Dedifferentiated amniotic fluid mesenchymal stem cell (primary cell): ENCODE results near the gene FGA.
A peak's percentile ranks its signal among the peaks of the same experiment; 100 is the strongest.

Source experiments
- DNase-seq: peaks from one replicate; pipeline ENCODE4 v3.0.0-alpha.2; 2016; ENCODE audit errors: extremely low spot score

Gene FGA

GRCh38 chr4:154590329-154591006 is at the start of gene FGA:
Gene FGA (minus strand): TSS chr4:154590742. CDS start chr4:154590687, 55 bp downstream.
- no peak for DNase-seq

- no peak for DNase-seq
Measured at GRCh38 chr4:154634058-154634457, 43.5 kb upstream of the FGA start.

- DNase-seq: no peak
Measured at GRCh38 chr4:154631828-154632227, 41.3 kb upstream of the FGA start.

GRCh38 chr4:154630324-154630723 is 39.8 kb upstream of the FGA start:
- no peak for DNase-seq

- DNase-seq: no peak
Measured at GRCh38 chr4:154626793-154627484, 36.4 kb upstream of the FGA start.

- no peak for DNase-seq
Measured at GRCh38 chr4:154625971-154626370, 35.4 kb upstream of the FGA start.

- DNase-seq: no peak
Measured at GRCh38 chr4:154623995-154624394, 33.5 kb upstream of the FGA start.

- DNase-seq: no peak
Measured at GRCh38 chr4:154623436-154623835, 32.9 kb upstream of the FGA start.

GRCh38 chr4:154622598-154622997 is 32.1 kb upstream of the FGA start:
- peak; percentile 34 for DNase-seq

GRCh38 chr4:154620111-154620510 is 29.6 kb upstream of the FGA start:
- DNase-seq: no peak

GRCh38 chr4:154618708-154619315 is 28.3 kb upstream of the FGA start:
- DNase-seq: peak; percentile 59

- no peak for DNase-seq
Measured at GRCh38 chr4:154617820-154618317, 27.3 kb upstream of the FGA start.

- no peak for DNase-seq
Measured at GRCh38 chr4:154616731-154617130, 26.2 kb upstream of the FGA start.

GRCh38 chr4:154616287-154616686 is 25.7 kb upstream of the FGA start:
- DNase-seq: no peak

GRCh38 chr4:154615211-154615610 is 24.7 kb upstream of the FGA start:
- DNase-seq: no peak

- DNase-seq: no peak
Measured at GRCh38 chr4:154614306-154614705, 23.8 kb upstream of the FGA start.

- no peak for DNase-seq
Measured at GRCh38 chr4:154612472-154613414, 22.2 kb upstream of the FGA start, which contains the start of gene FGG. Gene FGG (minus strand): TSS chr4:154612656. CDS start chr4:154612609, 47 bp downstream.

- no peak for DNase-seq
Measured at GRCh38 chr4:154611833-154612232, 21.3 kb upstream of the FGA start.

GRCh38 chr4:154610582-154610981 is 20.0 kb upstream of the FGA start:
- DNase-seq: no peak

GRCh38 chr4:154609532-154609931 is 19.0 kb upstream of the FGA start:
- DNase-seq: no peak

GRCh38 chr4:154608361-154609252 is 18.1 kb upstream of the FGA start:
- no peak for DNase-seq
